H1 (cell line): ENCODE results near the gene PIAS4. TPM values are rescaled to one million over a fixed set of nuclear protein-coding genes. Genes with fewer than 3 reads are reported as not detected.

Source experiments
- CTCF ChIA-PET: fragments of 300-600 bp; sonication (Branson Sonifier 250); formaldehyde crosslinking; loops from one replicate; lab custom pipeline; 2021; ENCODE audit not compliant: partially characterized antibody; lab: Charles Lee
- POLR2A ChIA-PET: fragments of 300-600 bp; sonication (Branson Sonifier 250); formaldehyde crosslinking; loops from one replicate; lab custom pipeline; 2021; ENCODE audit warnings: inconsistent platforms; ENCODE audit not compliant: partially characterized antibody; lab: Charles Lee
- DNase-seq, 2 experiments: peaks; one replicate each; pipeline versions ENCODE4 v3.0.0 to v3.0.0-alpha.2; 2010 to 2022; ENCODE audit warnings: low spot score in 2 of 2, low read depth in 1 of 2, mixed read lengths in 1 of 2
- FAIRE-seq: peaks from 2 replicates; lab custom pipeline; 2011; peaks lifted over from hg19 to GRCh38; lab: Jason Lieb, UNC
- H2AFZ ChIP-seq: 2 replicates; pipeline ENCODE4 v1.8.1; 2012; ENCODE audit warnings: low read length, inconsistent platforms
- H2AK5ac ChIP-seq: 2 replicates; pipeline ENCODE4 v1.6.1; 2013; ENCODE audit warnings: low read depth, low read length
- H2BK120ac ChIP-seq: replicated peaks from 2 replicates; pipeline ENCODE3; 2013; ENCODE audit warnings: low read depth, low read length, inconsistent platforms
- H2BK12ac ChIP-seq: 2 replicates; pipeline ENCODE4 v1.6.1; 2013; ENCODE audit warnings: low read depth, low read length
- H2BK15ac ChIP-seq: 2 replicates; pipeline ENCODE4 v1.6.1; 2013; ENCODE audit warnings: low read length
- H2BK20ac ChIP-seq: 2 replicates; pipeline ENCODE4 v1.6.1; 2013; ENCODE audit warnings: low read length
- H2BK5ac ChIP-seq: 2 replicates; pipeline ENCODE4 v1.6.1; 2013; ENCODE audit warnings: low read depth, low read length
- H3K14ac ChIP-seq: 2 replicates; pipeline ENCODE4 v1.6.1; 2013; ENCODE audit warnings: inconsistent platforms; ENCODE audit not compliant: insufficient read length
- H3K18ac ChIP-seq: 2 replicates; pipeline ENCODE4 v1.6.1; 2013; ENCODE audit warnings: low read length; ENCODE audit errors: extremely low read depth
- H3K23ac ChIP-seq: 2 replicates; pipeline ENCODE4 v1.6.1; 2013; ENCODE audit warnings: inconsistent platforms; ENCODE audit not compliant: insufficient read length
- H3K23me2 ChIP-seq: 2 replicates; pipeline ENCODE4 v1.6.1; 2013; ENCODE audit warnings: low read depth, low read length
- H3K27ac ChIP-seq: 2 replicates; pipeline ENCODE4 v1.6.1; 2011; ENCODE audit warnings: low read depth, low read length, inconsistent platforms
- H3K27me3 ChIP-seq, 4 experiments: replicated peaks in 1 of 4; 1 replicate in 1 of 4; 2 replicates in 3 of 4; pipeline versions ENCODE4 v1.6.1 to v1.8.1; 2011 to 2013; ENCODE audit warnings: low read length in 3 of 4, mild to moderate bottlenecking in 3 of 4, inconsistent platforms in 2 of 4, mixed read lengths in 2 of 4, moderate library complexity in 1 of 4; ENCODE audit not compliant: control insufficient read depth in 3 of 4, insufficient read depth in 3 of 4; ENCODE audit errors: extremely low read depth in 1 of 4
- H3K36me3 ChIP-seq, 4 experiments: 2 replicates each; pipeline versions ENCODE4 v1.6.1 to v1.8.1; 2011 to 2013; ENCODE audit warnings: mild to moderate bottlenecking in 4 of 4, low read length in 3 of 4, moderate library complexity in 2 of 4, control low read depth in 1 of 4, inconsistent platforms in 1 of 4; ENCODE audit not compliant: insufficient read depth in 4 of 4, control insufficient read depth in 2 of 4
- H3K4ac ChIP-seq: replicated peaks from 2 replicates; pipeline ENCODE3; 2013; ENCODE audit warnings: low read length, low read depth, mixed read lengths, inconsistent platforms; ENCODE audit not compliant: insufficient read length
- H3K4me1 ChIP-seq, 4 experiments: replicated peaks in 1 of 4; 1 replicate in 1 of 4; 2 replicates in 3 of 4; pipeline versions ENCODE4 v1.6.1 to v1.8.1; 2011 to 2013; ENCODE audit warnings: low read length in 3 of 4, inconsistent platforms in 2 of 4, mixed read lengths in 1 of 4; ENCODE audit not compliant: insufficient read depth in 4 of 4, control insufficient read depth in 3 of 4
- H3K4me2 ChIP-seq, 2 experiments: 2 replicates each; pipeline versions ENCODE4 v1.6.1 to v1.8.1; 2011 to 2013; ENCODE audit warnings: low read depth in 2 of 2, low read length in 2 of 2, control low read depth in 1 of 2, inconsistent platforms in 1 of 2, mild to moderate bottlenecking in 1 of 2; ENCODE audit not compliant: insufficient read depth in 1 of 2
- H3K4me3 ChIP-seq, 4 experiments: fragments of 200-600, 300-600 bp in 1 of 4; sonication (generic), shearing (Covaris generic), sonication (Bioruptor Twin) in 1 of 4; 2 replicates each; pipeline versions ENCODE4 v1.5.1 to v1.8.1; 2011 to 2016; ENCODE audit warnings: low read length in 4 of 4, low read depth in 3 of 4, control low read depth in 2 of 4, inconsistent platforms in 2 of 4, mild to moderate bottlenecking in 2 of 4, mixed read lengths in 1 of 4, moderate library complexity in 1 of 4; ENCODE audit not compliant: insufficient read depth in 2 of 4; ENCODE audit errors: extremely low read depth in 1 of 4
- H3K56ac ChIP-seq: replicated peaks from 2 replicates; pipeline ENCODE3; 2013; ENCODE audit warnings: low read depth, mild to moderate bottlenecking, mixed read lengths, low read length, inconsistent platforms; ENCODE audit not compliant: insufficient read length
- H3K79me1 ChIP-seq: 2 replicates; pipeline ENCODE4 v1.6.1; 2013; ENCODE audit warnings: low read depth, low read length, control low read depth
- H3K79me2 ChIP-seq, 2 experiments: 2 replicates each; pipeline versions ENCODE4 v1.6.1 to v1.8.1; 2012 to 2013; ENCODE audit warnings: low read length in 2 of 2, mild to moderate bottlenecking in 2 of 2, inconsistent platforms in 1 of 2; ENCODE audit not compliant: insufficient read depth in 2 of 2, control insufficient read depth in 1 of 2
- H3K9ac ChIP-seq, 4 experiments: replicated peaks in 1 of 4; 1 replicate in 1 of 4; 2 replicates in 3 of 4; pipeline versions ENCODE4 v1.6.1 to v1.8.1; 2011 to 2013; ENCODE audit warnings: low read depth in 3 of 4, low read length in 3 of 4, control low read depth in 2 of 4, mild to moderate bottlenecking in 2 of 4, moderate library complexity in 2 of 4, inconsistent platforms in 1 of 4; ENCODE audit errors: extremely low read depth in 1 of 4
- H3K9me3 ChIP-seq, 2 experiments: 2 replicates each; pipeline versions ENCODE4 v1.6.1 to v1.8.1; 2012 to 2013; ENCODE audit warnings: mild to moderate bottlenecking in 2 of 2, moderate library complexity in 2 of 2, control low read depth in 1 of 2, inconsistent platforms in 1 of 2, low read depth in 1 of 2, low read length in 1 of 2, mixed read lengths in 1 of 2; ENCODE audit not compliant: insufficient read depth in 2 of 2
- H4K20me1 ChIP-seq, 2 experiments: replicated peaks in 1 of 2; 2 replicates each; pipeline versions ENCODE3 to v1.8.1; 2011 to 2013; ENCODE audit warnings: inconsistent platforms in 2 of 2, low read length in 2 of 2, mild to moderate bottlenecking in 1 of 2; ENCODE audit not compliant: insufficient read depth in 2 of 2, control insufficient read depth in 1 of 2
- H4K5ac ChIP-seq: 2 replicates; pipeline ENCODE4 v1.6.1; 2013; ENCODE audit warnings: low read length, low read depth, mixed read lengths, inconsistent platforms; ENCODE audit not compliant: insufficient read length
- H4K8ac ChIP-seq: 2 replicates; pipeline ENCODE4 v1.8.0; 2013; ENCODE audit warnings: mild to moderate bottlenecking, moderate library complexity, low read length, inconsistent platforms; ENCODE audit not compliant: insufficient read depth; ENCODE audit errors: extremely low read depth
- H4K91ac ChIP-seq: replicated peaks from 2 replicates; pipeline ENCODE3; 2013; ENCODE audit warnings: low read length, mixed read lengths, inconsistent platforms; ENCODE audit not compliant: insufficient read length
- ASH2L ChIP-seq: fragments of 200-600, 300-600 bp; sonication (generic); IDR thresholded peaks from one replicate; pipeline ENCODE4 v1.7.1; 2017; ENCODE audit warnings: low read length
- ATF3 ChIP-seq: IDR thresholded peaks from 2 replicates; pipeline ENCODE4 v1.6.1; 2011; ENCODE audit warnings: low read depth, mild to moderate bottlenecking, low read length; ENCODE audit not compliant: insufficient read depth
- CBX8 ChIP-seq: fragments of 300-800, 300-1000 bp; sonication (generic); IDR thresholded peaks from 2 replicates; pipeline ENCODE4 v1.7.1; 2016; ENCODE audit warnings: low read depth, low read length, borderline replicate concordance
- SIX5 ChIP-seq: IDR thresholded peaks from 2 replicates; pipeline ENCODE4 v1.6.1; 2011; ENCODE audit warnings: mild to moderate bottlenecking, low read depth, low read length
- WGBS, 2 experiments: shearing (Covaris generic) in 1 of 2; methylation state at CpG; one replicate each; pipeline versions ENCODE4 v1.1.6 to v1.1.7; 2013 to 2015; ENCODE audit warnings: low lambda C conversion rate in 2 of 2, mixed read lengths in 2 of 2, inconsistent platforms in 1 of 2, low coverage in 1 of 2, missing lambda C conversion rate in 1 of 2; ENCODE audit not compliant: insufficient replicate concordance in 2 of 2, insufficient coverage in 1 of 2, insufficient read length in 1 of 2; ENCODE audit errors: extremely low coverage in 1 of 2, missing lambda C conversion rate in 1 of 2; 5-methylcytosine and 5-hydroxymethylcytosine counted together
- polyA plus RNA-seq, 7 experiments: library from polyadenylated mRNA; depleted of rRNA in 3 of 7; stranded (reverse) in 5 of 7; unstranded in 2 of 7; fragments of >200 nt in 5 of 7; fragments of 200-250 nt in 2 of 7; gene quantifications; 1 replicate in 5 of 7; 2 replicates in 1 of 7; 4 replicates in 1 of 7; pipeline versions ENCODE4 v1.2.1 to v1.2.3, GENCODE V29; 2011 to 2013; ENCODE audit warnings: missing spikeins in 2 of 7, mixed read lengths in 2 of 7
- total RNA-seq: library from RNA; stranded (reverse); fragmentation: NEBNext Ultra II Directional; extraction: Animal tissue kit (Norgen Biotek cat#: 25700); gene quantifications from 2 replicates; pipeline ENCODE4 v1.2.1, GENCODE V29; 2021
- TF ChIP-seq, protein P1 (sequence below): IDR thresholded peaks from 2 replicates; pipeline ENCODE4 v1.6.1; 2012; ENCODE audit warnings: inconsistent platforms

The PIAS4 gene
- total and polyA plus RNA-seq, 2 of the 8 experiments (the other 6 are each of a cell fraction or from before 2014, with no cell fraction given): 30.2 to 51.4 TPM

GRCh38 chr19:4013886-4014540 is 6.5 kb downstream of the PIAS4 start:
- WGBS, 2 experiments: 95% methylated on average over 19 of the region's 20 CpGs; no CpG with 5 or more reads in 1 of the 2 experiments
- H2BK5ac ChIP-seq: no peak overlapping the region; the same call in 1 of the 2 replicates
- H3K27ac ChIP-seq: no peak overlapping the region
- H4K91ac ChIP-seq: no peak overlapping the region
- peaks cover 21% of the 10 kb centered on the region for H3K79me1 ChIP-seq
- peaks cover 0 to 5% (median 3%) of the 10 kb centered on the region in 4 experiments; a peak in 5 of 7 replicates for H3K4me1 ChIP-seq
- ChIA-PET POLR2A (interaction anchor here (0.9 to 2.4 kb wide), 4 partner anchors 29 to 51 kb away, joined by 3 to 12 read pairs (median 4); partner anchors contain the start of gene EEF2), CTCF (interaction anchor here (1.0 kb wide), 1 partner anchor 231 kb away, joined by 3 read pairs; no protein-coding TSS in a partner anchor)
- H3K9ac ChIP-seq: no peak overlapping the region
- H3K18ac ChIP-seq: no peak overlapping the region
- H2BK120ac ChIP-seq: no peak overlapping the region
- H2BK15ac ChIP-seq: no peak overlapping the region
- no peak overlapping the region for H2AK5ac ChIP-seq
- peaks cover 0 to 26% (median 7%) of the 10 kb centered on the region in 4 experiments; a peak in 5 of 8 replicates for H3K36me3 ChIP-seq
- no peak for DNase-seq
- no peak overlapping the region for H3K56ac ChIP-seq
- H4K8ac ChIP-seq: 0 out of 2 replicates have a peak overlapping the region, but pooled peaks have one; percentile 22
- no peaks in the 10 kb centered on the region; the same call in 1 of the 2 replicates for H3K23me2 ChIP-seq
- no peaks in the 10 kb centered on the region for H3K27me3 ChIP-seq
- no peak overlapping the region for H3K4me2 ChIP-seq
- no peak overlapping the region for H3K14ac ChIP-seq
- FAIRE-seq: no peak
- no peak overlapping the region for H3K23ac ChIP-seq
- H2BK12ac ChIP-seq: no peak overlapping the region
- H2AFZ ChIP-seq: no peak overlapping the region
- H3K4ac ChIP-seq: no peak overlapping the region
- no peak overlapping the region for H2BK20ac ChIP-seq
- peaks cover 33 to 43% of the 10 kb centered on the region in 2 experiments for H4K20me1 ChIP-seq
- H4K5ac ChIP-seq: no peak overlapping the region
- H3K79me2 ChIP-seq: peaks cover 7 to 66% of the 10 kb centered on the region in 2 experiments; a peak in 3 of 4 replicates
- H3K4me3 ChIP-seq: no peak overlapping the region
- H3K9me3 ChIP-seq: no peaks in the 10 kb centered on the region
- TF ChIP-seq CBX8 (no peak), ASH2L (no peak), SIX5 (no peak), ATF3 (no peak)
- TF ChIP-seq, protein P1, sequence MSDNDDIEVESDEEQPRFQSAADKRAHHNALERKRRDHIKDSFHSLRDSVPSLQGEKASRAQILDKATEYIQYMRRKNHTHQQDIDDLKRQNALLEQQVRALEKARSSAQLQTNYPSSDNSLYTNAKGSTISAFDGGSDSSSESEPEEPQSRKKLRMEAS: no peak
